Skeletal muscle tissue (tissue), 4 donors: ENCODE measurements around the gene ECM2. TPM values are rescaled to one million over a fixed set of nuclear protein-coding genes. Genes with fewer than 3 reads are reported as not detected.
A peak's percentile ranks its signal among the peaks of the same experiment; 100 is the strongest.
"Not testable (repeated sequence)": the region's sequence is repeated elsewhere in the genome, so short reads cannot be mapped to it uniquely, and the experiment has no call there.

Experiments
- H3K27ac ChIP-seq: one replicate; pipeline ENCODE4 v1.7.0; 2013; ENCODE audit warnings: mild to moderate bottlenecking, low read depth, low read length, inconsistent platforms
- H3K27me3 ChIP-seq, 3 donors: one replicate each; pipeline ENCODE4 v1.7.0; 2013; ENCODE audit warnings: low read length in 3 of 3; ENCODE audit not compliant: control insufficient read depth in 3 of 3, insufficient read depth in 3 of 3
- H3K36me3 ChIP-seq, 3 donors: one replicate each; pipeline ENCODE4 v1.7.0; 2013; ENCODE audit warnings: low read length in 3 of 3; ENCODE audit not compliant: control insufficient read depth in 3 of 3, insufficient read depth in 3 of 3
- H3K4me1 ChIP-seq, 3 donors: one replicate each; pipeline ENCODE4 v1.7.0; 2013; ENCODE audit warnings: low read length in 3 of 3, mild to moderate bottlenecking in 3 of 3; ENCODE audit not compliant: control insufficient read depth in 3 of 3, insufficient read depth in 3 of 3
- H3K4me3 ChIP-seq, 3 donors: one replicate each; pipeline ENCODE4 v1.7.0; 2013; ENCODE audit warnings: low read length in 3 of 3
- H3K9ac ChIP-seq, 3 donors: one replicate each; pipeline ENCODE4 v1.7.0; 2013; ENCODE audit warnings: low read length in 3 of 3, mild to moderate bottlenecking in 3 of 3, moderate library complexity in 2 of 3, low read depth in 1 of 3
- H3K9me3 ChIP-seq, 3 donors: one replicate each; pipeline ENCODE4 v1.7.0; 2013; ENCODE audit warnings: low read length in 3 of 3; ENCODE audit not compliant: control insufficient read depth in 3 of 3
- total RNA-seq: library from RNA; depleted of rRNA; stranded (reverse); fragments of >200 nt; gene quantifications from one replicate; pipeline ENCODE4 v1.2.3, GENCODE V29; 2014
- donor health status: Osteomylitis.

The ECM2 gene
- 28.7 TPM for total RNA-seq

GRCh38 chr9:92535940-92536850 lies at the start of gene ECM2:
Gene ECM2, minus strand, starts transcription at chr9:92535990. Its CDS starts 13,124 bp downstream, at chr9:92522866.
- peaks cover 0 to 7% (median 4%) of the 10 kb centered on the region in 3 donors for H3K4me1 ChIP-seq
- H3K27me3 ChIP-seq: no peaks in the 10 kb centered on the region
- H3K9ac ChIP-seq: peak within 1 kb of the TSS; percentile 4 to 74 (median 9)
- H3K36me3 ChIP-seq: no peaks in the 10 kb centered on the region
- peak within 1 kb of the TSS; percentile 46 for H3K27ac ChIP-seq
- H3K9me3 ChIP-seq: no peaks in the 10 kb centered on the region
- peak within 1 kb of the TSS; percentile 54 to 64 (median 55) for H3K4me3 ChIP-seq

GRCh38 chr9:92576175-92576574 lies 40.4 kb upstream of the ECM2 start:
- no peaks in the 10 kb centered on the region for H3K27me3 ChIP-seq
- no peaks in the 10 kb centered on the region for H3K4me1 ChIP-seq
- no peak overlapping the region for H3K9ac ChIP-seq
- H3K27ac ChIP-seq: no peak overlapping the region
- H3K9me3 ChIP-seq: no peaks in the 10 kb centered on the region
- no peaks in the 10 kb centered on the region for H3K36me3 ChIP-seq
- no peak overlapping the region for H3K4me3 ChIP-seq

GRCh38 chr9:92573612-92574011 lies 37.8 kb upstream of the ECM2 start:
- not testable (repeated sequence) for H3K9ac ChIP-seq, H3K27ac ChIP-seq, H3K4me1 ChIP-seq, H3K4me3 ChIP-seq, H3K9me3 ChIP-seq, H3K36me3 ChIP-seq, H3K27me3 ChIP-seq

- H3K36me3 ChIP-seq, H3K27ac ChIP-seq, H3K4me3 ChIP-seq, H3K27me3 ChIP-seq, H3K9me3 ChIP-seq, H3K4me1 ChIP-seq, H3K9ac ChIP-seq: not testable (repeated sequence)
Observed at GRCh38 chr9:92571871-92572270, 36.1 kb upstream of the ECM2 start.

GRCh38 chr9:92564982-92565381 lies 29.2 kb upstream of the ECM2 start:
- no peaks in the 10 kb centered on the region for H3K9me3 ChIP-seq
- no peaks in the 10 kb centered on the region for H3K36me3 ChIP-seq
- H3K27ac ChIP-seq: no peak overlapping the region
- H3K9ac ChIP-seq: no peak overlapping the region
- H3K4me1 ChIP-seq: peaks cover 3 to 10% (median 4%) of the 10 kb centered on the region in 3 donors
- H3K4me3 ChIP-seq: no peak overlapping the region
- H3K27me3 ChIP-seq: no peaks in the 10 kb centered on the region

GRCh38 chr9:92564504-92564903 lies 28.7 kb upstream of the ECM2 start:
- Histone ChIP-seq H3K27me3 (no peaks in the 10 kb centered on the region), H3K4me3 (no peak overlapping the region), H3K9me3 (no peaks in the 10 kb centered on the region), H3K9ac (no peak overlapping the region), H3K4me1 (peaks cover 3 to 10% (median 4%) of the 10 kb centered on the region in 3 donors), H3K36me3 (no peaks in the 10 kb centered on the region), H3K27ac (no peak overlapping the region)

GRCh38 chr9:92563116-92564100 lies 27.6 kb upstream of the ECM2 start:
- Histone ChIP-seq H3K9ac (peak overlapping the region in 1 of 3 donors; percentile 27), H3K9me3 (no peaks in the 10 kb centered on the region), H3K27me3 (no peaks in the 10 kb centered on the region), H3K4me1 (peaks cover 3 to 10% (median 4%) of the 10 kb centered on the region in 3 donors), H3K4me3 (no peak overlapping the region), H3K36me3 (no peaks in the 10 kb centered on the region), H3K27ac (peak overlapping the region; percentile 38)

GRCh38 chr9:92562461-92562967 lies 26.7 kb upstream of the ECM2 start:
- Histone ChIP-seq H3K27ac (no peak overlapping the region), H3K9ac (no peak overlapping the region), H3K36me3 (no peaks in the 10 kb centered on the region), H3K27me3 (no peaks in the 10 kb centered on the region), H3K9me3 (no peaks in the 10 kb centered on the region), H3K4me1 (peaks cover 3 to 10% (median 4%) of the 10 kb centered on the region in 3 donors), H3K4me3 (no peak overlapping the region)

- H3K4me1 ChIP-seq: peaks cover 3 to 10% (median 4%) of the 10 kb centered on the region in 3 donors
Observed at GRCh38 chr9:92561374-92562330, 25.9 kb upstream of the ECM2 start.

More at GRCh38 chr9:92561374-92562330, 25.9 kb upstream of the ECM2 start:
- Histone ChIP-seq H3K9me3 (no peaks in the 10 kb centered on the region), H3K4me3 (no peak overlapping the region), H3K27ac (no peak overlapping the region), H3K27me3 (no peaks in the 10 kb centered on the region), H3K36me3 (no peaks in the 10 kb centered on the region), H3K9ac (no peak overlapping the region)
